ENCODE measurements around the gene ABCE1.
A peak's percentile ranks its signal among the peaks of the same experiment; 100 is the strongest.

The ABCE1 gene

GRCh38 chr4:145155268-145155870, 57.3 kb downstream of the ABCE1 start:
- WGBS (ENCODE audit: extremely low coverage, insufficient coverage, low lambda C conversion rate) = no CpG with 5 or more reads among the region's 2 CpGs
- H4K5ac ChIP-seq (ENCODE audit: low read length) = no peak overlapping the region
- H3K18ac ChIP-seq (ENCODE audit: low read length) = no peak overlapping the region
- H3K4me2 ChIP-seq (ENCODE audit: low read length) = no peak overlapping the region
- H4K8ac ChIP-seq (ENCODE audit: low read depth, low read length) = no peak overlapping the region
- H2BK5ac ChIP-seq (ENCODE audit: low read length) = no peak overlapping the region
- H3K4ac ChIP-seq (ENCODE audit: low read depth, low read length) = no peak overlapping the region
- no peak overlapping the region for H2BK120ac ChIP-seq (ENCODE audit: low read depth, low read length)
- no peaks in the 10 kb centered on the region for H3K36me3 ChIP-seq (ENCODE audit: control insufficient read depth, insufficient read depth, low read length)
- H2AK5ac ChIP-seq (ENCODE audit: low read length) = no peak overlapping the region
- no peak overlapping the region for H3K4me3 ChIP-seq (ENCODE audit: low read length)
- no peak overlapping the region for H3K27ac ChIP-seq (ENCODE audit: low read depth, low read length)
- H3K56ac ChIP-seq (ENCODE audit: low read length) = no peak overlapping the region
- H3K27me3 ChIP-seq (ENCODE audit: insufficient read depth, low read length, poor library complexity) = no peaks in the 10 kb centered on the region
- H2BK15ac ChIP-seq (replicated peaks; ENCODE audit: low read depth) = no peak overlapping the region
- H3K4me1 ChIP-seq (ENCODE audit: control insufficient read depth, low read depth, low read length) = no peaks in the 10 kb centered on the region
- peaks cover 2% of the 10 kb centered on the region for H3K79me2 ChIP-seq (ENCODE audit: control insufficient read depth, insufficient read depth, low read length)
- no peak overlapping the region for H3K9ac ChIP-seq (ENCODE audit: low read length)
- DNase-seq = no peak
- no peak overlapping the region for H3K23ac ChIP-seq (ENCODE audit: low read length)
- H3K79me1 ChIP-seq (ENCODE audit: low read length) = peaks cover 2% of the 10 kb centered on the region

GRCh38 chr4:145156986-145157385, 58.9 kb downstream of the ABCE1 start:
- Histone ChIP-seq H2BK120ac (ENCODE audit: low read depth, low read length) (no peak overlapping the region), H3K27ac (ENCODE audit: low read depth, low read length) (no peak overlapping the region)
- WGBS (ENCODE audit: extremely low coverage, insufficient coverage, low lambda C conversion rate) = no CpG with 5 or more reads among the region's 2 CpGs

GRCh38 chr4:145161549-145161948, 63.4 kb downstream of the ABCE1 start:
- Histone ChIP-seq H3K79me1 (ENCODE audit: low read length) (peaks cover 3% of the 10 kb centered on the region), H3K4me2 (ENCODE audit: low read length) (no peak overlapping the region), H3K4me3 (ENCODE audit: low read length) (no peak overlapping the region), H2BK120ac (ENCODE audit: low read depth, low read length) (no peak overlapping the region), H3K36me3 (ENCODE audit: control insufficient read depth, insufficient read depth, low read length) (peaks cover 2% of the 10 kb centered on the region), H2BK5ac (ENCODE audit: low read length) (no peak overlapping the region), H3K56ac (ENCODE audit: low read length) (no peak overlapping the region), H3K79me2 (ENCODE audit: control insufficient read depth, insufficient read depth, low read length) (peaks cover 2% of the 10 kb centered on the region), H3K18ac (ENCODE audit: low read length) (no peak overlapping the region), H3K4ac (ENCODE audit: low read depth, low read length) (no peak overlapping the region), H4K8ac (ENCODE audit: low read depth, low read length) (no peak overlapping the region), H3K27me3 (ENCODE audit: insufficient read depth, low read length, poor library complexity) (no peaks in the 10 kb centered on the region), H4K5ac (ENCODE audit: low read length) (no peak overlapping the region), H3K27ac (ENCODE audit: low read depth, low read length) (no peak overlapping the region), H3K4me1 (ENCODE audit: control insufficient read depth, low read depth, low read length) (no peaks in the 10 kb centered on the region), H3K9ac (ENCODE audit: low read length) (no peak overlapping the region), H2BK15ac (replicated peaks; ENCODE audit: low read depth) (no peak overlapping the region), H3K23ac (ENCODE audit: low read length) (no peak overlapping the region), H2AK5ac (ENCODE audit: low read length) (no peak overlapping the region)
- WGBS (ENCODE audit: extremely low coverage, insufficient coverage, low lambda C conversion rate) = no CpG with 5 or more reads among the region's 2 CpGs
- no peak for DNase-seq

More at GRCh38 chr4:145156986-145157385, 58.9 kb downstream of the ABCE1 start:
- no peak overlapping the region for H2BK5ac ChIP-seq (ENCODE audit: low read length)
- no peak overlapping the region for H2AK5ac ChIP-seq (ENCODE audit: low read length)
- H3K4me2 ChIP-seq (ENCODE audit: low read length) = no peak overlapping the region
- H3K9ac ChIP-seq (ENCODE audit: low read length) = no peak overlapping the region
- no peak overlapping the region for H3K56ac ChIP-seq (ENCODE audit: low read length)
- H3K23ac ChIP-seq (ENCODE audit: low read length) = no peak overlapping the region
- H3K79me1 ChIP-seq (ENCODE audit: low read length) = peaks cover 2% of the 10 kb centered on the region
- H3K4ac ChIP-seq (ENCODE audit: low read depth, low read length) = no peak overlapping the region
- no peak overlapping the region for H4K8ac ChIP-seq (ENCODE audit: low read depth, low read length)
- DNase-seq = no peak
- H3K4me3 ChIP-seq (ENCODE audit: low read length) = no peak overlapping the region
- H3K36me3 ChIP-seq (ENCODE audit: control insufficient read depth, insufficient read depth, low read length) = peaks cover 2% of the 10 kb centered on the region
- peaks cover 2% of the 10 kb centered on the region for H3K79me2 ChIP-seq (ENCODE audit: control insufficient read depth, insufficient read depth, low read length)
- H3K4me1 ChIP-seq (ENCODE audit: control insufficient read depth, low read depth, low read length) = no peaks in the 10 kb centered on the region
- no peak overlapping the region for H4K5ac ChIP-seq (ENCODE audit: low read length)
- H3K27me3 ChIP-seq (ENCODE audit: insufficient read depth, low read length, poor library complexity) = no peaks in the 10 kb centered on the region
- no peak overlapping the region for H2BK15ac ChIP-seq (replicated peaks; ENCODE audit: low read depth)
- no peak overlapping the region for H3K18ac ChIP-seq (ENCODE audit: low read length)

- no peak overlapping the region for H2BK120ac ChIP-seq (ENCODE audit: low read depth, low read length)
- H2BK5ac ChIP-seq (ENCODE audit: low read length) = no peak overlapping the region
- no peak overlapping the region for H3K27ac ChIP-seq (ENCODE audit: low read depth, low read length)
- H3K36me3 ChIP-seq (ENCODE audit: control insufficient read depth, insufficient read depth, low read length) = peaks cover 2% of the 10 kb centered on the region
- no peak overlapping the region for H4K8ac ChIP-seq (ENCODE audit: low read depth, low read length)
- H3K79me2 ChIP-seq (ENCODE audit: control insufficient read depth, insufficient read depth, low read length) = peaks cover 5% of the 10 kb centered on the region
- H3K4me3 ChIP-seq (ENCODE audit: low read length) = no peak overlapping the region
- no peak overlapping the region for H4K5ac ChIP-seq (ENCODE audit: low read length)
- no peak overlapping the region for H3K18ac ChIP-seq (ENCODE audit: low read length)
- H3K27me3 ChIP-seq (ENCODE audit: insufficient read depth, low read length, poor library complexity) = no peaks in the 10 kb centered on the region
- H3K9ac ChIP-seq (ENCODE audit: low read length) = no peak overlapping the region
- H3K4me2 ChIP-seq (ENCODE audit: low read length) = no peak overlapping the region
- no peak overlapping the region for H2AK5ac ChIP-seq (ENCODE audit: low read length)
- 100% methylated on average over 1 of the region's 2 CpGs for WGBS (ENCODE audit: extremely low coverage, insufficient coverage, low lambda C conversion rate)
- H2BK15ac ChIP-seq (replicated peaks; ENCODE audit: low read depth) = no peak overlapping the region
- H3K4ac ChIP-seq (ENCODE audit: low read depth, low read length) = no peak overlapping the region
- no peak for DNase-seq
- peaks cover 7% of the 10 kb centered on the region for H3K79me1 ChIP-seq (ENCODE audit: low read length)
- H3K56ac ChIP-seq (ENCODE audit: low read length) = no peak overlapping the region
- no peak overlapping the region for H3K23ac ChIP-seq (ENCODE audit: low read length)
- H3K4me1 ChIP-seq (ENCODE audit: control insufficient read depth, low read depth, low read length) = no peaks in the 10 kb centered on the region
These were observed 69.8 kb downstream of the ABCE1 start for GRCh38 chr4:145167887-145168286.

GRCh38 chr4:145168581-145169187, 70.6 kb downstream of the ABCE1 start:
- no peak overlapping the region for H3K4me3 ChIP-seq (ENCODE audit: low read length)
- H2AK5ac ChIP-seq (ENCODE audit: low read length) = no peak overlapping the region
- peaks cover 7% of the 10 kb centered on the region for H3K79me1 ChIP-seq (ENCODE audit: low read length)
- no peak overlapping the region for H4K8ac ChIP-seq (ENCODE audit: low read depth, low read length)
- no peak overlapping the region for H3K56ac ChIP-seq (ENCODE audit: low read length)
- H3K4me1 ChIP-seq (ENCODE audit: control insufficient read depth, low read depth, low read length) = no peaks in the 10 kb centered on the region
- no CpG with 5 or more reads among the region's 2 CpGs for WGBS (ENCODE audit: extremely low coverage, insufficient coverage, low lambda C conversion rate)
- H2BK15ac ChIP-seq (replicated peaks; ENCODE audit: low read depth) = no peak overlapping the region
- H2BK120ac ChIP-seq (ENCODE audit: low read depth, low read length) = no peak overlapping the region
- H3K27me3 ChIP-seq (ENCODE audit: insufficient read depth, low read length, poor library complexity) = no peaks in the 10 kb centered on the region
- H3K4ac ChIP-seq (ENCODE audit: low read depth, low read length) = no peak overlapping the region
- H3K79me2 ChIP-seq (ENCODE audit: control insufficient read depth, insufficient read depth, low read length) = peaks cover 5% of the 10 kb centered on the region
- H3K27ac ChIP-seq (ENCODE audit: low read depth, low read length) = no peak overlapping the region
- DNase-seq = no peak
- no peak overlapping the region for H4K5ac ChIP-seq (ENCODE audit: low read length)
- H3K23ac ChIP-seq (ENCODE audit: low read length) = no peak overlapping the region
- no peak overlapping the region for H3K4me2 ChIP-seq (ENCODE audit: low read length)
- H2BK5ac ChIP-seq (ENCODE audit: low read length) = no peak overlapping the region
- H3K9ac ChIP-seq (ENCODE audit: low read length) = no peak overlapping the region
- no peak overlapping the region for H3K18ac ChIP-seq (ENCODE audit: low read length)
- peaks cover 2% of the 10 kb centered on the region for H3K36me3 ChIP-seq (ENCODE audit: control insufficient read depth, insufficient read depth, low read length)

GRCh38 chr4:145170223-145170622, 72.1 kb downstream of the ABCE1 start:
- Histone ChIP-seq H3K79me1 (ENCODE audit: low read length) (peaks cover 7% of the 10 kb centered on the region), H3K56ac (ENCODE audit: low read length) (no peak overlapping the region), H3K4me3 (ENCODE audit: low read length) (no peak overlapping the region), H3K4me1 (ENCODE audit: control insufficient read depth, low read depth, low read length) (no peaks in the 10 kb centered on the region), H2BK5ac (ENCODE audit: low read length) (no peak overlapping the region), H3K36me3 (ENCODE audit: control insufficient read depth, insufficient read depth, low read length) (peaks cover 2% of the 10 kb centered on the region), H4K5ac (ENCODE audit: low read length) (no peak overlapping the region), H2AK5ac (ENCODE audit: low read length) (no peak overlapping the region), H3K4me2 (ENCODE audit: low read length) (no peak overlapping the region), H3K9ac (ENCODE audit: low read length) (no peak overlapping the region), H3K23ac (ENCODE audit: low read length) (no peak overlapping the region), H3K18ac (ENCODE audit: low read length) (no peak overlapping the region), H3K79me2 (ENCODE audit: control insufficient read depth, insufficient read depth, low read length) (peaks cover 14% of the 10 kb centered on the region), H2BK120ac (ENCODE audit: low read depth, low read length) (no peak overlapping the region), H3K4ac (ENCODE audit: low read depth, low read length) (no peak overlapping the region), H3K27me3 (ENCODE audit: insufficient read depth, low read length, poor library complexity) (no peaks in the 10 kb centered on the region), H3K27ac (ENCODE audit: low read depth, low read length) (no peak overlapping the region), H2BK15ac (replicated peaks; ENCODE audit: low read depth) (no peak overlapping the region), H4K8ac (ENCODE audit: low read depth, low read length) (no peak overlapping the region)
- WGBS (ENCODE audit: extremely low coverage, insufficient coverage, low lambda C conversion rate) = no CpG with 5 or more reads among the region's 1 CpG
- DNase-seq = peak; percentile 74
